Parathyroid adenoma (tissue), 2 donors: ENCODE data around the gene LRRFIP2.
"Not testable (repeated sequence)": the region's sequence is repeated elsewhere in the genome, so short reads cannot be mapped to it uniquely, and the experiment has no call there.

Experiments
- H2AFZ ChIP-seq: fragments of 300-600 bp; sonication (generic); one replicate; pipeline ENCODE4 v1.7.0; 2017; ENCODE audit warnings: antibody characterized with exemption, mild to moderate bottlenecking
- H3K27ac ChIP-seq: fragments of 300-600 bp; sonication (generic); one replicate; pipeline ENCODE4 v1.7.0; 2017
- H3K27me3 ChIP-seq: fragments of 300-600 bp; sonication (generic); one replicate; pipeline ENCODE4 v1.7.0; 2017; ENCODE audit warnings: low read length; ENCODE audit not compliant: control insufficient read depth, insufficient read depth
- H3K36me3 ChIP-seq: fragments of 300-600 bp; sonication (generic); one replicate; pipeline ENCODE4 v1.7.0; 2017; ENCODE audit warnings: low read length; ENCODE audit not compliant: control insufficient read depth, insufficient read depth
- H3K4me1 ChIP-seq: fragments of 300-600 bp; sonication (generic); one replicate; pipeline ENCODE4 v1.7.0; 2017; ENCODE audit warnings: control low read depth
- H3K4me2 ChIP-seq: fragments of 300-600 bp; sonication (generic); one replicate; pipeline ENCODE4 v1.7.0; 2017; ENCODE audit warnings: low read length
- H3K4me3 ChIP-seq: fragments of 300-600 bp; sonication (generic); one replicate; pipeline ENCODE4 v1.7.0; 2017; ENCODE audit warnings: low read depth, low read length
- H3K79me2 ChIP-seq: fragments of 300-600 bp; sonication (generic); one replicate; pipeline ENCODE4 v1.7.0; 2017; ENCODE audit warnings: control low read depth
- H3K9ac ChIP-seq: fragments of 300-600 bp; sonication (generic); one replicate; pipeline ENCODE4 v1.7.0; 2017; ENCODE audit warnings: mild to moderate bottlenecking
- H3K9me3 ChIP-seq: fragments of 300-600 bp; sonication (generic); one replicate; pipeline ENCODE4 v1.7.0; 2017; ENCODE audit warnings: low read length; ENCODE audit not compliant: control insufficient read depth
- TF ChIP-seq, protein P1 (sequence below): fragments of 300-600 bp; sonication (generic); IDR thresholded peaks from one replicate; pipeline ENCODE4 v1.7.0; 2017; ENCODE audit warnings: antibody characterized with exemption, mild to moderate bottlenecking
- donor health status: primary hyperparathyroidism.

The LRRFIP2 gene

DNA sequence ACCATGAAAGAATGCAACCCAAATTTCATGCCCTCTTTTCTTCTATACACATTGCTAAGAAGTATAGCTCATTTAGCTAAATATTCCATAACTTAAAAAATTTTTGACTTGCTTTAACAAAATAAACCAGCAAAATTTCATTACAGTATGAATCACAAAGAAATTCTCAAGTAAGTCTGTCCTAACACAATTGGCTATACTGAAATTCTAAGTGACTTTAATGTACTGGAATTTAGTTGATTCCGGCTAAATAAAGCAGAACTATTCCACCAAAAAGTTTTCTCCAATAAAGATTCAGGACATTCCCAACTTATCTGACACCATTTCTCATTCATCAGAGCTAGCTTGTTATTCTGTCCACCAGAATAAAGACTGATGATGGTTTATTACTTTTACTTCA is 23.8 kb downstream of the LRRFIP2 start:
- no peaks in the 10 kb centered on the region for H3K36me3 ChIP-seq
- H3K27me3 ChIP-seq: no peaks in the 10 kb centered on the region
- peaks cover 36% of the 10 kb centered on the region for H3K79me2 ChIP-seq
- no peak overlapping the region for H3K4me2 ChIP-seq
- H3K9me3 ChIP-seq: no peaks in the 10 kb centered on the region
- H3K9ac ChIP-seq: no peak overlapping the region
- no peak overlapping the region for H2AFZ ChIP-seq
- TF ChIP-seq, protein P1, sequence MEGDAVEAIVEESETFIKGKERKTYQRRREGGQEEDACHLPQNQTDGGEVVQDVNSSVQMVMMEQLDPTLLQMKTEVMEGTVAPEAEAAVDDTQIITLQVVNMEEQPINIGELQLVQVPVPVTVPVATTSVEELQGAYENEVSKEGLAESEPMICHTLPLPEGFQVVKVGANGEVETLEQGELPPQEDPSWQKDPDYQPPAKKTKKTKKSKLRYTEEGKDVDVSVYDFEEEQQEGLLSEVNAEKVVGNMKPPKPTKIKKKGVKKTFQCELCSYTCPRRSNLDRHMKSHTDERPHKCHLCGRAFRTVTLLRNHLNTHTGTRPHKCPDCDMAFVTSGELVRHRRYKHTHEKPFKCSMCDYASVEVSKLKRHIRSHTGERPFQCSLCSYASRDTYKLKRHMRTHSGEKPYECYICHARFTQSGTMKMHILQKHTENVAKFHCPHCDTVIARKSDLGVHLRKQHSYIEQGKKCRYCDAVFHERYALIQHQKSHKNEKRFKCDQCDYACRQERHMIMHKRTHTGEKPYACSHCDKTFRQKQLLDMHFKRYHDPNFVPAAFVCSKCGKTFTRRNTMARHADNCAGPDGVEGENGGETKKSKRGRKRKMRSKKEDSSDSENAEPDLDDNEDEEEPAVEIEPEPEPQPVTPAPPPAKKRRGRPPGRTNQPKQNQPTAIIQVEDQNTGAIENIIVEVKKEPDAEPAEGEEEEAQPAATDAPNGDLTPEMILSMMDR: no peak
- H3K4me1 ChIP-seq: peaks cover 6% of the 10 kb centered on the region
- H3K27ac ChIP-seq: no peak overlapping the region
- no peak overlapping the region for H3K4me3 ChIP-seq

DNA sequence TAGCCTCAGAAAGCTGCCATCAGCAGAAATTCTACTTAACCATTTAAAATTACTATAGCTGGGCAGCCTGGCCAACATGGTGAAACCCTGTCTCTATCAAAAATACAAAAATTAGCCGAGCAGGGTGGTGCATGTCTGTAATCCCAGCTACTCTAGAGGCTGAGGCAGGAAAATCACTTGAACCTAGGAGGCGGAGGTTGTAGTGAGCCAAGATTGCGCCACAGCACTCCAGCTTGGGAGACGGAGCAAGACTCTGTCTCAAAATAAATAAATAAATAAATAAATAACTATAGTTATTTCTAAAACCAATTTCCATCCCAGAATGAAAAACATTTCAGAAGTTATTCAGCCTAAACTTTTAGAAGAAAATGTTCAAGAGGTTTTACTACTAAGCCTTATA is 25.1 kb downstream of the LRRFIP2 start:
- no peak overlapping the region for H3K9ac ChIP-seq
- H3K9me3 ChIP-seq: no peaks in the 10 kb centered on the region
- H3K27me3 ChIP-seq: no peaks in the 10 kb centered on the region
- H3K79me2 ChIP-seq: peaks cover 33% of the 10 kb centered on the region
- H2AFZ ChIP-seq: no peak overlapping the region
- no peaks in the 10 kb centered on the region for H3K36me3 ChIP-seq
- H3K4me1 ChIP-seq: peaks cover 7% of the 10 kb centered on the region
- H3K4me2 ChIP-seq: no peak overlapping the region
- TF ChIP-seq, protein P1: no peak
- H3K4me3 ChIP-seq: no peak overlapping the region
- no peak overlapping the region for H3K27ac ChIP-seq

DNA sequence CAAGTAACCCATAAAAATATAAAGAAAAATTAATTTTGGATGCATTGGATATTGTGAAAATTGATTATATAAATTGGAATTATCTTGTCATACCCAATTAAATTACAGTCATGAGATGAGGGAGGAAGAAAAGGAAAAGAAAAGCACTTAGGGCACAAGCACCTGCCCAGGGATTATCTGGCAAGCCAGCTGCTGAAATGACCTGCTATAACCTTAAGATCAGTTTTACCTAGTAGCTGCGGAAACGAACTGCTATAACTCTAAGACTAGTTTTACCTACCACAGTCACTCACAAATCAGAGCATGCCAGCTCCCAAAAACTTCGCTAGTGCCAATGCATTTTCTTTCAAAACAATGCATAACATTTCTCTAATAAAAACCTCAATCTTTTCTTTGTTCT is 26.2 kb downstream of the LRRFIP2 start:
- TF ChIP-seq, protein P1: no peak
- H3K9me3 ChIP-seq: no peaks in the 10 kb centered on the region
- H2AFZ ChIP-seq: no peak overlapping the region
- H3K27ac ChIP-seq: no peak overlapping the region
- H3K27me3 ChIP-seq: no peaks in the 10 kb centered on the region
- H3K4me2 ChIP-seq: no peak overlapping the region
- no peak overlapping the region for H3K9ac ChIP-seq
- peaks cover 41% of the 10 kb centered on the region for H3K79me2 ChIP-seq
- H3K4me3 ChIP-seq: no peak overlapping the region
- H3K36me3 ChIP-seq: no peaks in the 10 kb centered on the region
- peaks cover 7% of the 10 kb centered on the region for H3K4me1 ChIP-seq

DNA sequence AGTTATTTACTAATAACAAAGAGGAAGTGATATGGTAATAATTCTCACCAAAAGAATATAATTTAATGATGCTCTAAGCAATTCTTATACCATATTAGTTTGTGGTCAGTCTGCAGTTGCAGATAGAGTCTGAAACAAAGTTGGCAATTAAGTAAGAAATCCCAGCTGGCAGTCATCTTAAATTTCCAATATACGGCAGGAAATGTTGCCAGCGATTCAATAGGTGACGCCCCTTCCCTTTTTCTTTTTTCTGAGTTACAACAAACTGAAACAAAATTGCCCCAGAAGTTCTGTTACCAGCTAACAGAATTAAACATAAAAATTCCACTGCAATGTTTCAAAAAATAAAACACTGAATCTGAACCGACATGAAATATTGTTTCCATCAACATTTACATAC is 26.7 kb downstream of the LRRFIP2 start:
- Histone ChIP-seq H3K27ac (no peak overlapping the region), H3K9ac (no peak overlapping the region), H3K4me1 (peaks cover 7% of the 10 kb centered on the region), H3K9me3 (no peaks in the 10 kb centered on the region), H3K36me3 (no peaks in the 10 kb centered on the region), H3K79me2 (peaks cover 42% of the 10 kb centered on the region), H3K4me3 (no peak overlapping the region), H3K27me3 (no peaks in the 10 kb centered on the region), H2AFZ (no peak overlapping the region), H3K4me2 (no peak overlapping the region)
- TF ChIP-seq, protein P1: no peak

DNA sequence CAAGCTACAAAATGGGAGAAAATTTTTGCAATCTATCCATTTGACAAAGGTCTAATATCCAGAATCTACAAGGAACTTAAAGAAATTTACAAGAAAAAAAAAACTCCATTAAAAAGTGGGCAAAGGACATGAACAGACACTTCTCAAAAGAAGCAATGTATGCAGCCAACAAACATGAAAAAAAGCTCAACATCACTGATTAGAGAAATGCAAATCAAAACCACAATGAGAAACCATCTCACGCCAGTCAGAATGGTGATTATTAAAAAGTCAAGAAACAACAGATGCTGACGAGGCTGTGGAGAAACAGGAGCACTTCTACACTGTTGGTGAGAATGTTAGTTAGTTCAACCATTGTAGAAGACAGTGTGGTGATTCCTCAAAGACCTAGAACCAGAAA is 27.5 kb downstream of the LRRFIP2 start:
- not testable (repeated sequence) for H3K27me3 ChIP-seq, H3K4me1 ChIP-seq, H3K9ac ChIP-seq, H3K27ac ChIP-seq, H3K36me3 ChIP-seq, H3K4me3 ChIP-seq, H3K9me3 ChIP-seq, H3K4me2 ChIP-seq, H2AFZ ChIP-seq
- H3K79me2 ChIP-seq: peaks cover 36% of the 10 kb centered on the region
